Left colon (tissue), 2 donors: ENCODE results near the gene S100B. TPM values are rescaled to one million over a fixed set of nuclear protein-coding genes. Genes with fewer than 3 reads are reported as not detected.

ENCODE experiments used
- ATAC-seq: fragments of 200-7000 bp; cut with Tn5 transposase; one replicate; pipeline ENCODE4 v1.9.1; 2020; ENCODE audit warnings: mild to moderate bottlenecking, moderate library complexity
- DNase-seq, 2 donors: peaks; one replicate each; pipeline ENCODE4 v3.0.0-alpha.2; 2020
- intact Hi-C, 2 donors: fragments of 100-400 bp; cut with DNase I in 1 of 2; cut with micrococcal nuclease in 1 of 2; formaldehyde crosslinking; loops; one replicate each; pipeline versions ENCODE4 v1.11.2 to v1.14.0; 2022; cut with DNase I, micrococcal nuclease
- long read RNA-seq: library from polyadenylated mRNA; unstranded; transcript quantifications from one replicate; pipeline ENCODE4 v2.0.0, GENCODE V29; 2021
- total RNA-seq, 2 donors: library from RNA; stranded (reverse); fragmentation: NEBNext Ultra II Directional; extraction: Animal tissue kit (Norgen Biotek cat#: 25700); gene quantifications; one replicate each; pipeline ENCODE4 v1.2.1, GENCODE V29; 2021
- donor health status: DM: no; HTN: no; CAD: no.
- donor health status: DM: yes; HTN: yes; CAD: no.

Gene S100B
- total RNA-seq, result 1 to 10 TPM; 1.0 to 7.4 TPM
- long read RNA-seq, partial matches to known transcripts, result 0 of 3 reads
- long read RNA-seq, other reads (novel, unspliced or antisense), result 0 of 3 reads

DNA sequence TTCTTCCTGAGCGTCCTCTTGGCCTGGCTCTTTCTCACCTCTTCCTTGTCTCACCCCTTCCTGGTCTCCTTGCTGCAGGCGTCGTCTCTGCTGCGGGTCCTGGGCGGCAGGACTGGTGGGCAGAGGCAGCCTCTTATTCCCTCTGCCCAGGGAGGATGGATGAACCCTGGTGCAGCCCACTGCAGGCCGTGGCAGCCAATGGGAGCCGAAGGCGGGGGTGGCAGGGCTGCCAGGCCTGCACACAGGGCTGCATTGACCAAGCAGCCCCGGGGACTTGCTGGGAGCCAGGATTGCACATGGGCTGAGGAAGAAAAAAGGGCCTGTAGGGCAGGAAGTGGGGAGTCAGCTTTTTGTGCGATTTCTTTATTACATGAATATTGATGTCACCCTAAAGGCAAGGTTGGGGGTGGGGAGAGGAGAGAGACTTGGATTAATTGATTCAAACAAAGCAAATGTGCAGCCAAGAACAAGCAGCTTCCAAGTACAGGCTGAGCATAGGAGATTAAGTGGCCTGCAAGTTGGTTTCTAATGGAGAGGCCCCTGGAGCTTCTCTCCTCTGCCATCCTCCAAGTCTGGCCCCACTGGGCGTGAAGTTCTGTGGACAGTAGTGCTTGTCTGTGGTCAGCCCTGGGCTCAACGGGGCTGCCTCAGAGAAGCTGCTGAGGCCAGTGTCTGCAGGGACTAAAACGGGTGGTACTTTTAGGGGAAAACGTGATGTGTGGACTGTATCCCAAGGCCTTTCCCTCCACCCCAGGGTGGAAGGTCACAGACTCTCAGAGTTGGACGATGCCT is at the start of gene S100B:
S100B (minus strand) TSS at position 108 of the 792 bp plus-strand sequence. CDS start 2,667 bp downstream, outside the sequence.
- intact Hi-C loops, result no loop called here
- ATAC-seq, result no peak
- no peak for DNase-seq

DNA sequence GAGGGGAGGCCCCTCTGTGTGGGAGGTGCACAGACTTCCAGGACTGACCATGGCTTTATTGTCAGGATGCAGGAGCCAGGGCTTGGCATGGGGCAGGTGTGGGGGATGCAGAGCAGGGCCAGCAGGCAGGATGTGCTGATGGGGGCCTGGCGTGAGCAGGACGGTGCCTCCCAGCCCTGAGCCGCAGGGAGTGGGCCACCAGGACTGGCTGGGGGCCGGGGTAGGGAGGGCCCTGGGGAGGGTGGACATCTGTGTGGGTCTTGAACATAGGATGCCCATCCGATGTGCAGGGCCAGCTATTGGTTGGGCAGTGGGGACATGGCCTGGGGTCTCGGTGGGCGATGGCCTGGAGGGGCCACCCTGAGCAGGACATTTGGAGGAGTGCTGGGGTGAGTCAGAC is 46.2 kb upstream of the S100B start:
- DNase-seq (no peak), ATAC-seq (no peak)
- intact Hi-C loops, result no loop called here

DNA sequence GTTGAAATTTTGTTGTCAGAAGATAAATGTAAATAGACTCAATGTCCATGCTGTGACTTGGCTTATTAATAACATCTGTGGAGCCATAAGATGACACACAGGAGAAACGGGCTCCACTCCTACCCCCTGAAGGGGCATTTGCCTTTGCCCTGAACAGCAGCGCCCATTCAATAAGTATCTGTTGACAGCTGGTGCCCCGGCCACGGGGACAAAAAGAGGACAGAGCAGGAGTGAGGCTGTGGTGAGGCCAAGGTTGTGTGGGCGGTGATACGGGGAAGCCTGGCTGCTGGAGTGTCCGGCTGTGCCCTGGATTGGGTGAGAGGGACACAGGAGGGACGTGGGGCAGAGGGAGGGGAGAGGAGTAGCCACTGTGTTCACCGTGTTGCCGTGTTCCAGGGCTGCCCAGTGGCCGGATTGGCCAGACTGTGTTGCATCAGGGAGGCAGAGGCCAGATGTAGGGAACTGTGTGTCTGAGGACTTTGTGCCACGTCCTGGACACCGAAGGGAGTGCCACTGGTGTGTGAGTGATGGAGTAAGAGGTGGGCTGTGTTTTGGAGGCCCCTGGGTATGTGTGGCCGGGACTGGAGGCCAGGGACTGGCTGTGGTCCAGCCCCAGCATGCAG is 45.7 kb upstream of the S100B start:
- ATAC-seq (no peak), DNase-seq (no peak)
- intact Hi-C loops, result no loop called here

DNA sequence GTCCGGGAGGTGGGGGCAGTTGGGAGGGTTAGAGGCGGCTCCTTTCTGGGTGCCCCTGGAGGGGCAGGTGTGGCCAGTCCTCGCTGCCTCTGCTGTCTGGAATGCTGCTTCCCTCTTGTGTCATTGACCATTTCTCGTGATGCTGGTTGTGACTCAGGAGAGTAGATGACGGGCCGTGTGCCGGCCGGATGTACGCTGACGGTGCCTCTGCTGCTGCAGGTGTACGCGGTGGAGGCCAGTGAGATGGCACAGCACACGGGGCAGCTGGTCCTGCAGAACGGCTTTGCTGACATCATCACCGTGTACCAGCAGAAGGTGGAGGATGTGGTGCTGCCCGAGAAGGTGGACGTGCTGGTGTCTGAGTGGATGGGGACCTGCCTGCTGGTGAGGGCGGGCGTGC is 44.5 kb upstream of the S100B start:
- intact Hi-C loops, result no loop called here
- ATAC-seq (no peak), DNase-seq (no peak)

DNA sequence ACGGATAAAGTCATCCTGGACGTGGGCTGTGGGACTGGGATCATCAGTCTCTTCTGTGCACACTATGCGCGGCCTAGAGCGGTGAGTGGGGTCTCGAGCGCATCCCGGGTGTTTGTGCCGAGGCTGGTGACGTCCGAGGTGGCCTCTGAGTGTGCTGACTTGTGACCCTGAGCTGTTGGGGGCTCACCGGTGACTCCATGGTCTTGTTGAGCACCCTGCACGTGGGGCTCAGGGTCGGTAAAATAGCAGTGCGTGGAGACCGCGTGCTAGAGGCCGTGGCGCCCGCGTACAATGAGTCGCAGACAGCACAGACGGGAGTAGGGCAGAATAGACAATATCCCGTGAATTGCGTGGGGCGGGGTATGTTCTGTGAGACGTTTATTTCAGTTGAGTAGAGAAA is 43.7 kb upstream of the S100B start:
- DNase-seq (no peak), ATAC-seq (no peak)
- intact Hi-C loops, result no loop called here

DNA sequence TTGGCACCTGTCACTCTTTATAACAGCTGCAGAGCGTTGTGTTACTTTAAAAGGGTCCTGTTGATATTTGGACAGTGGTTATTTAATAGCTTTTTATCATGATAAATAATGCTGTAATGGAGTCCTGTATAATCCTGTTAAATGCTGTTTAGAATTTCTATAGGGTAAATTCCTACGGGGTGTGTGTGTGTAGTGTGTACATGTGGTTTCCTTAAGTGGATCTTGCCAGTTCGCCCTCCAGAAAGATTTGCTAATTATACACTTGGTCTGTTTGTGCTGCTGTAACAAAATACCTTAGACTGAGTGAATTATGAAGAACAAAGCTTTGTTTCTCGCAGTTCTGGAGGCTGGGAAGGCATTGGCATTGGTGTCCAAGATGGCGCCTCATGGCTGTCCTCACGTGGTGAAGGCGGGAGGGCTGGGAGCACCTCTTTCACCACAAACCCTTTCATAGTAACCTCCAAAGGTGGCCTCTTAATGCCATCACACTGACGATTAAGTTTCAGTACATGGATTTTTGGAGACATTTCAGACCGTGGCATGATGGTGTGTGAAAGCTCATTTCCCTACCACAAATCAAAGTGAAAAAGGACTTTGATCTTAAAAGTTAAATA is 41.8 kb upstream of the S100B start:
- ATAC-seq (no peak), DNase-seq (no peak)
- intact Hi-C loops, result no loop called here

DNA sequence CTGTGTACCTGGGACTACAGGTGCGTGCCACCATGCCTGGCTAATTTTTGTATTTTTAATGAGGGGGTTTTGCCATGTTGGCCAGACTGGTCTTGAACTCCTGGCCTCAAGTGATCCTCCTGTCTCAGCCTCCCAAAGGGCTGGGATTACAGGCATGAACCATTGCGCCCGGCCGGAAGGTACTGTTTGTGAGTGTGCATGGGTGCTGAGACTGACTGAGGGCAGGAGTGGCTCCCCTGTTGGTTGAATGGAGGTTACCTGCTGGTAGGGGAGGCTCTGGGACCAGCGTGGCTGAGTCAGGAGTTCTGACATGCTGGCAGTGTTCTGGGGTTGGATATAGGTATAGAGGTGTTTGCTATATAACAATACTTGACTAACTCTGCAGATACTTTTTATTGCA is 41.0 kb upstream of the S100B start:
- intact Hi-C loops, result no loop called here
- DNase-seq (no peak), ATAC-seq (no peak)

DNA sequence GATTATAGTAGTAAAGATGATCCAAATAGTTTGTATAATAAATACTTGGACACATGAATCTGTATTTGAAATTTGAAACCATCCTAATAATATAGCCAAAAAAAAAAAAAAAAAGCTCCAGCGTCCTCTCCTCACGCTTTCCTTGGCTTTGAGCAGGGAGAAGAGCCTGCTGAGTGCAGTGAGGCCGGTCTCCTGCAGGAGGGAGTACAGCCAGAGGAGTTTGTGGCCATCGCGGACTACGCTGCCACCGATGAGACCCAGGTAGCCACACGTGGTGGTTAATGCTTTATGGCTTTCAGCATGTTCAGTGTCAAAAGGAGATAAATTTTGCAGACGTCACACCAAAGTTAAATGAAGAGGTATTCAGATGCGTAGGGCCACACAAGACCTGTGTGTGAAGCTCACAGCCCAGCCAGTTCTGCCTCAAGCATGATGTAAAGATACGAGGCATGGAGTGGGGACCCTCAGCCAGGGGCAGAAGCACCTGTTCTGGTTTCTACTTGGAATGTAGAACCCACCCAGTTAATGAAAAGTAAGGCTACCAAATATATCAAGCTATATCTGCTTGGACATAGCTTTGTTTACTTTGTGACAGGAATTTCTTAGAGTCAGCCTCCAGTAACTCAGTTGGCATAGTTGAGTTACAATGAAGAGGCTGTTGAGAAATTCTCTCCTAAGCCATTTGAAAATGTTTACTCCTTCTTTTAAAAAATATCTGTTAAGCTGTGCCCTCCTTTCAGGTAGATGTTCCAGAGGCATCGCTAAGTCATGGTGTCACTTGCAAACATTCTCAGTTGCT is 38.7 kb upstream of the S100B start:
- ATAC-seq (no peak), DNase-seq (no peak)
- intact Hi-C loops, result no loop called here

DNA sequence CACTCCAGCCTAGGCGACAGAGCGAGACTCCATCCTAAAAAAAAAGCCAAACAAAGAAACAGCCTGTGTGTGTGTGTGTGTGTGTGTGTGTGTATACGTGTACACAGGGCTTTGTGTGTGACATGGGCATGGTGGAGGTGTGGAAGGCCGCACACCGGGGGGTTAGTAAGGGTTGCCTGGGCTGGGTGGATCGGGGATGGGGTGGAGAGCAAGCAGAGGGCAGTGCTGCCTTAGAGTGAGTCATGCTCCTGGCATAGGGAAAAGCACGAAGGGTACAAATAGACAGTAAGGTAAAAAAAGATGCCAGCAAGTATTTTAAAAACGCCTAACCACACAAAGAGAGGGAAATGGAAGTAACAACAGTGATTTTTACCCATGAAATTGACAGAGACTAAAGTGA is 36.8 kb upstream of the S100B start:
- DNase-seq, result no peak
- intact Hi-C loops, result no loop called here
- ATAC-seq, result no peak

DNA sequence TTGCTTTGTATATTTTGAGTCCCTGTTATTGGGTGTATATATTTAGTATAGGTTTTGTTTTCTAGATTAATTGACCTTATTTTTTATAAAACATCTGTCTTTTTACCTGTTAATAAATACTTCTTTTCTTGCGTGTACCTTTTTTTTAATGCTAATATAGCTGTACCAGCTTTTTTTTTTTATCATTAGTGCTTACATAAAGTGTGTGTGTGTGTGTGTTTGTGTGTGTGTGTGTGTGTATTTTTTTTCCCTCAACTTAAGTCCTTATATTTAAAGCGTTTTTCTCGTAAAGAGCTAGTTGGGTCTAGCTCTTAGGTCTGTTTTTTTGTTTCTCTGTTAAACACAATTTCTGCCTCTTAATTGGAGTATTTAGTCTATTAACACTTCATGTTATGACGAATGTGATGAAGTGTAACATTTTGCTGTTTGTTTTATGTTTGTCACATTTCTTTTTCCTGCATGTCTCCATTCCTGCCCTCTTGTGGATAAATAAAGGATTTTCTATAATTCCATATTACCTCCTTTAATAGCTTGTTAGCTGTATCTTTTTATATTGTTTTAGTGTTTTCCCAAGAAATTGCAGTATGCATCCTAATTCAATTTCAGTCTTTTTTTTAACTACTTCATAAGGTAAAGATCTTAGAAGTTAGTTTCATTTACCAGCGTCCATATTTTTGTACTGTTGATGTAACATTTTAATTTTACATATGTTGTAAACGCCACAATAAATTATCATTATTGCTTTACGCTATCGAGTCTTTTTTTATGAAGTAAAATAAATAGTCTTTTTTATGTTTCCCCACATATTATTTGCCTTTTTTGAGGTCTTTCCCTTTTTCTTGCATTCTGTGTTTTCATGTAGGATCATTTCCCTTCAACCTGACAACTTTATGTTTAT is 34.9 kb upstream of the S100B start:
- no peak for ATAC-seq
- no peak for DNase-seq
- intact Hi-C loops, result no loop called here

DNA sequence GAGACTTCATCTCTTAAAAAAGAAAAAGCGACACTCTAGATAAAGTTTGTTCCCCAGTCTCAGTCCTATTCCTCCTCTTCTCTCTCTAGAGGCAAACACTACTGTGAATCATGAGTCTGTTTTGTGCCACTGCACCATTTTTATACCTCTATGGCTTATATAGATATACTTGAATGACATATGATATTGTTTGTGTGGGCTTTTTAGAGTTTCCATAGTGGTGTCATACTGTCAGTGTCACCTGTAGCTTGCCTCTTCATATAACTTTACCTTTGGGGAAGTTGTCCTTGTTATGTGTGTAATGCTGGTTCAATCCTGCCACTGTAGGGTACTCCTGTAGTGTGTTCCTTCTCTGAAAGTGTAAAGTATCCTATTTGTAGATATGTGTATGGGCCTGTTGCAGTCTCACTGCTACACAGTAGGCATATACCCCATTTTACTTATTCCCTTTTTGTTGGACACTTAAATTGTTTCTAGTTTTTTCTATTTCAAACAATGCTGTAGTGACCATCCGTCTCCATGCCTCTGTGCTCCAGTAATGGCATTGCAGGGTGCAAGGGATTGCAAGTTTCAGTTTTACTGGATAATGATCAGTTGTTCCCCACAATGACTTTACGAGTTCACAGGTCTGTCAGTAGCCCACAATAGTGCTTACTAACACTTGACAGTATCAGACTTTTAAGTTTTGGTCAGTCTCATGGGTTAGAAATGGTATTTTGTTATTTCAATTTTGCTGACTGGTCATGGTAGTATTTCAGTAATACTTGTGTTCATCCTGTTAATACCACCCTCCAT is 33.3 kb upstream of the S100B start:
- ATAC-seq, result no peak
- DNase-seq, result no peak
- intact Hi-C loops, result no loop called here

DNA sequence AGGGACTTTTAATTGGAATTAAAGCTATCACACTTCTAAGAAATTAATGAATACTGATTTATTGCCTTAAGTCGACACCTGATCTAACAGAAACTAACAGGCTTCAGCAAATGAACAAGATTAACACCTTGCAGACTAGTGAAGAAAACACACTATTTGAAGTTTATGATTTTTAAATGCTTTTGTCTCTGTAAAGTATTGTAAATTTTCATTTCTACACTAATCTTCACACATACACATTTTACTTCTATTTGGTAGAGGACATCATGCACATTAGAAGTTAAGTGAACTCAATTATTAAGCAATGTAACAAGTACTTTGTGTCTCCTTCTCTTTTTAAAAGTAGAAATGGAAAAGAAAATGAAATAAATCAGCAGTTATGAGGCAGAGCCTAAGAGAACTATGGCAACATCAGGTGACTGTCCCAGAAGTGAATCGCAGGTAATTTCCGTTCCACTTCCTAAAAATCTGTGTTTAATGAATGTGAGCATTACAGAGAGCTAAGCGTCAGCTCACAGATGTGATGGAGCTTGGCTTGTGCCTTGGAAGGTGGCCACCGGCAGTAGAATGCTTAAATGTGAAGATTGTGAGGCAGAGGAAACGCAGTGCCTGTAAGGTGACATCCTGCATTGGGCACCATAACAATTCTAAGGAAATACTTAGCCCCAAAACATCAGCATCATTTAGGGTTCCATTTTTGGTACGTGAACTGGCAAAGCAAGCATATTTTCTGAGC is 31.8 kb upstream of the S100B start:
- ATAC-seq, result no peak
- DNase-seq, result no peak
- intact Hi-C loops, result no loop called here

DNA sequence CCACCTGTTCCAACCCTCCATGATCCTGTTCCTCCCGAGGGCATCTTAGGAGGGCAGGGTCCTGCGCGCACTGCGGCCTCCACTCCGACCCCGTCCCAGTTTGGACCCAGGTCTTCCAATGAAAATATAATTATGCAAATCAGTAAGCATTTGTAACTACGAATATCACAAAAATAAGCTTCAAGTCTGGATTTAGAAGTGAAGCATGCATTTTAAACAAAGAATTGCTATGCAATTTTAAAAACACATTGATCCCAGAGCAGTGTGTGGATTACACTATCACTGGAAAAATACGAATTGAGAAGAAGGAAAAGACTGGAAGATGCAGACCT is 31.3 kb upstream of the S100B start:
- intact Hi-C loops, result no loop called here
- ATAC-seq (no peak), DNase-seq (no peak)

DNA sequence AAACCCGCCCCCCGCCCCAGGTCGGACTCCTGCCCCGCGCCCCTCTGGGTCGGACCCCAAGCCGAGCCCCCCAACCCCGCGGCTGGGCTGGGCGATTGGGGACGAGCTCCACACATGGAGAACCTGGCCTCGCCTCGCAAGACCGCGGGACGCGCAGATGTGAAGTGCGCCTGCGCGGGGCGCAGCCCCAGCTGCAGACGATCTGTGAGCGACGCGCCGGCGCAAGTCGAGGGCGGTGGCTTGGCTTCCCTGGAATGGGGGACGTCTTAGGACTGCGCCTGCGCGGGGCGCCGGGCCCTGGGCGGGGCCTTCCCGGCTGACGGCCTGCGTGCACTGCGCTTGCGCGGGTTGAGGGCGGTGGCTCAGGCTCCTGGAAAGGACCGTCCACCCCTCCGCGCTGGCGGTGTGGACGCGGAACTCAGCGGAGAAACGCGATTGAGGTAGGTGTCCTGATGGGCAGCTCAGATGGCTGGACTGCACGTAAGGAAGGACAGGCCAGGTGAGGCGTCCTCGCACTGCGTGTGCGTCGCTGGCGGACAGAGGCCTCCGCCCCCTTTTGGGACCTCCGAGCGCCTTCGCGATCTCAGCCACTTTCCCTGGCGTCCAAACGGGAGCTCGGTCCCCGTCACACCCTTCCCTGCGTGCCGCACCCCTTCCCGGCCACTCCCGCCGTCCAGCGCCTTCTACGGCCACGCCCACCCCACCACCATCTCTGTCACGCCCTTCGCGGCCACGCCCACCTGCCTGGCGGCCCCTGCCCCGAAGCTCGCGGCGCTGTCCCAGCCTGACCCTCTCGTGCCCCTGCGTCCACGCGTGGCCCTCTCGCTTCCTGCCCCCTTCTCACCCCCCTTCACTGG is 30.7 kb upstream of the S100B start, which contains the start of gene PRMT2:
PRMT2 (plus strand) TSS at position 351 of the 857 bp plus-strand sequence. CDS start 1,278 bp downstream, outside the sequence.
- DNase-seq (peak; percentile 97 to 99), ATAC-seq (peak; percentile 91)
- intact Hi-C loops, result no loop called here

DNA sequence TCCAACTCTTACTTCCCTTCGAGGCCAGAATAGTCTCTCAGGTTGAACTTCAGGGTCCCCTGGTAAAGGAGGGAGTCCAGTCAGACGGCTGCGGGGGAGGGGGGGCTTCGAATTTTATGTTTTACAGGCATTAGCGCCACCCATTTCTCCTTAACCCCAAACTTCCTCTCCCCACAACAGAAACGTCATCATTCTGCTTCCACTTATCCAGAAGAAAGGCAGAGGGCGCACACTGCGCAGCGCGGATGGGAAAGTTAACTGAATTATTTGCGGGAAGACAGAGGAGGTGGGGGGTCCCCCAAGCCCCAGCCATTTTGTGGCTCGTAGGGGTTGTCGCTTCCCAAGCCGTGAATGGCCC is 30.1 kb upstream of the S100B start:
- intact Hi-C loops, result no loop called here
- DNase-seq (peak in 1 of 2 donors; percentile 70), ATAC-seq (peak; percentile 34)

DNA sequence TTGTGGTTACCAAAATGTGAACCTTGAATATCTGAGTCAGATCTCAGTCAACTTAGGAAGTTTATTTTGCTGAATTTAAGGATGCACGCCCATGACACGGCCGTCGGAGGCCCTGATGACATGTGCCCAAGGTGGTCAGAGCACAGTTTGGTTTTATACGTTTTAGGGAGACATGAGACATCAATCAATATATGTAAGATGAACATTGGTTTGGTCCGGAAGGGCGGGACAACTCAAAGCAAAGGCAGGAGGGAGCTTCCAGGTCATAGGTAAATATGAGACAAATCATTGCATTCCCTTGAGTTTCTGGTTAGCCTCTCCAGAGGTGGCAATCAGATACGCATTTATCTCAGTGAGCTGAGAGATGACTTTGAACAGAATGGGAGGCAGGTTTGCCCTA is 29.5 kb upstream of the S100B start:
- intact Hi-C loops, result no loop called here
- DNase-seq (peak in 1 of 2 donors; percentile 20), ATAC-seq (no peak)
